Panc1 (cell line): ENCODE results near the gene TMEM208. TPM values are rescaled to one million over a fixed set of nuclear protein-coding genes. Genes with fewer than 3 reads are reported as not detected.

Source experiments
- ATAC-seq: fragments of 200-7000 bp; cut with Tn5 transposase; 2 replicates; pipeline ENCODE4 v1.9.1; 2020; ENCODE audit warnings: mild to moderate bottlenecking, moderate library complexity
- BruUV-seq: library from RNA; stranded (reverse); fragments of 400-500 nt; replicated peaks from 2 replicates; lab custom pipeline; 2021; lab: Mats Ljungman, UMichigan
- CTCF ChIA-PET: fragments of 300-600 bp; sonication (Branson Sonifier 250); formaldehyde crosslinking; loops from one replicate; lab custom pipeline; 2022; ENCODE audit warnings: antibody characterized with exemption; lab: Charles Lee
- POLR2A ChIA-PET: fragments of 300-600 bp; sonication (Branson Sonifier 250); formaldehyde crosslinking; loops from one replicate; lab custom pipeline; 2022; ENCODE audit warnings: antibody characterized with exemption; lab: Charles Lee
- DNase-seq: peaks from one replicate; pipeline ENCODE4 v3.0.0-alpha.2; 2010; ENCODE audit warnings: low read depth, low spot score
- H3K27ac ChIP-seq: 2 replicates; pipeline ENCODE4 v1.5.1; 2011; ENCODE audit warnings: mild to moderate bottlenecking, low read length, inconsistent platforms
- H3K27me3 ChIP-seq: fragments of 200-500 bp; sonication (Bioruptor generic); 2 replicates; pipeline ENCODE4 v1.6.0; 2014; ENCODE audit warnings: low read length, inconsistent platforms; ENCODE audit not compliant: control insufficient read depth, insufficient read depth
- H3K36me3 ChIP-seq: fragments of 200-500 bp; sonication (Bioruptor generic); 2 replicates; pipeline ENCODE4 v1.5.1; 2014; ENCODE audit warnings: inconsistent platforms, mild to moderate bottlenecking, low read length, moderate library complexity; ENCODE audit not compliant: control insufficient read depth, insufficient read depth
- H3K4me1 ChIP-seq: 2 replicates; pipeline ENCODE4 v1.5.1; 2011; ENCODE audit warnings: inconsistent platforms, mild to moderate bottlenecking, low read length, moderate library complexity; ENCODE audit not compliant: control insufficient read depth, insufficient read depth
- H3K4me3 ChIP-seq, 2 experiments: 2 replicates each; pipeline ENCODE4 v1.5.1; 2011 to 2012; ENCODE audit warnings: low read depth in 2 of 2, low read length in 2 of 2, mild to moderate bottlenecking in 2 of 2, inconsistent platforms in 1 of 2, moderate library complexity in 1 of 2
- H3K9me3 ChIP-seq: fragments of 200-500 bp; sonication (Bioruptor generic); 2 replicates; pipeline ENCODE4 v1.5.1; 2014; ENCODE audit warnings: low read depth, mild to moderate bottlenecking, inconsistent platforms, low read length, moderate library complexity; ENCODE audit not compliant: control insufficient read depth, insufficient read depth
- POLR2AphosphoS5 ChIP-seq: IDR thresholded peaks from 2 replicates; pipeline ENCODE4 v1.6.1; 2012; ENCODE audit warnings: mild to moderate bottlenecking, low read depth, low read length, moderate library complexity
- SIN3A ChIP-seq: IDR thresholded peaks from 2 replicates; pipeline ENCODE4 v1.6.1; 2012; ENCODE audit warnings: low read depth, mild to moderate bottlenecking, low read length, moderate library complexity, borderline replicate concordance; ENCODE audit not compliant: insufficient read depth
- TCF7L2 ChIP-seq: IDR thresholded peaks from 2 replicates; pipeline ENCODE4 v1.6.1; 2011; ENCODE audit warnings: mild to moderate bottlenecking, low read depth, low read length, inconsistent platforms
- in situ Hi-C: cut with HindIII; loops from 2 replicates; pipeline ENCODE4 v1.10.0; 2016; ENCODE audit warnings: low sequenced_read_pairs, low pct_unique_long_range_greater_than_20kb
- intact Hi-C: fragments of 100-400 bp; cut with micrococcal nuclease; formaldehyde crosslinking; loops from one replicate; pipeline ENCODE4 v1.10.0; 2022; ENCODE audit not compliant: unreplicated experiment
- total RNA-seq: library from RNA; stranded (reverse); gene quantifications from one replicate; pipeline ENCODE4 v1.2.1, GENCODE V29; 2021; ENCODE audit not compliant: unreplicated experiment
- TF ChIP-seq, protein P1 (sequence below), 2 experiments: IDR thresholded peaks; 2 replicates each; pipeline ENCODE4 v1.6.1; 2011 to 2012; ENCODE audit warnings: low read depth in 2 of 2, control low read depth in 1 of 2, low read length in 1 of 2, mild to moderate bottlenecking in 1 of 2, moderate library complexity in 1 of 2; ENCODE audit not compliant: insufficient read depth in 1 of 2
- TF ChIP-seq, protein P2 (sequence below): fragments of 450-650 bp; IDR thresholded peaks from 2 replicates; pipeline ENCODE4 v1.5.1; 2017; ENCODE audit warnings: mild to moderate bottlenecking

TMEM208 gene
- total RNA-seq, 1 experiment from 2014 or later, result 25.6 TPM

DNA sequence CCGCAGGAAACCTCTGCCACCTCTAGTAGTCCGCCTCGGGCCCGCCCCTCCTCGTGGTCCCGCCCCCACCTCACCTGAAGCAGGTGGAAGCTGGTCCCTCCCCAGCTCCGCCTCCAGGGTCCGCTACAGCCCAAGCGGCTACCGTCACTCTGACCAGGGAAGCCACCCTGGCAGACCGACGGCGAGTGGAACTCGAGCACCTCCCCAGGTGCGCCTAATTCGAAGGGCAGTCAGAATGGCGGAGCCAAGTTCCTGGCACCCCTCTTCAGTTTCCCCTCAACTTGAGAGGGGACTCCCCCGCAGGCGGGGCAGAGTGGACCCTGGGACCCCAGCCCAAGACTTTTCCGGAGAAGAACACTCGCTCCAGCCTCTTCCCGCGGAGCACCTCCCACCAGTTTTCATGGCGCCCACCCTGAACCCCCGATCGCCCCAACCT is 19.8 kb downstream of the TMEM208 start:
- in situ Hi-C loops (no loop called here), intact Hi-C loops (no loop called here)
- ATAC-seq (peak; percentile 21), DNase-seq (no peak)
- TF ChIP-seq, protein P1, sequence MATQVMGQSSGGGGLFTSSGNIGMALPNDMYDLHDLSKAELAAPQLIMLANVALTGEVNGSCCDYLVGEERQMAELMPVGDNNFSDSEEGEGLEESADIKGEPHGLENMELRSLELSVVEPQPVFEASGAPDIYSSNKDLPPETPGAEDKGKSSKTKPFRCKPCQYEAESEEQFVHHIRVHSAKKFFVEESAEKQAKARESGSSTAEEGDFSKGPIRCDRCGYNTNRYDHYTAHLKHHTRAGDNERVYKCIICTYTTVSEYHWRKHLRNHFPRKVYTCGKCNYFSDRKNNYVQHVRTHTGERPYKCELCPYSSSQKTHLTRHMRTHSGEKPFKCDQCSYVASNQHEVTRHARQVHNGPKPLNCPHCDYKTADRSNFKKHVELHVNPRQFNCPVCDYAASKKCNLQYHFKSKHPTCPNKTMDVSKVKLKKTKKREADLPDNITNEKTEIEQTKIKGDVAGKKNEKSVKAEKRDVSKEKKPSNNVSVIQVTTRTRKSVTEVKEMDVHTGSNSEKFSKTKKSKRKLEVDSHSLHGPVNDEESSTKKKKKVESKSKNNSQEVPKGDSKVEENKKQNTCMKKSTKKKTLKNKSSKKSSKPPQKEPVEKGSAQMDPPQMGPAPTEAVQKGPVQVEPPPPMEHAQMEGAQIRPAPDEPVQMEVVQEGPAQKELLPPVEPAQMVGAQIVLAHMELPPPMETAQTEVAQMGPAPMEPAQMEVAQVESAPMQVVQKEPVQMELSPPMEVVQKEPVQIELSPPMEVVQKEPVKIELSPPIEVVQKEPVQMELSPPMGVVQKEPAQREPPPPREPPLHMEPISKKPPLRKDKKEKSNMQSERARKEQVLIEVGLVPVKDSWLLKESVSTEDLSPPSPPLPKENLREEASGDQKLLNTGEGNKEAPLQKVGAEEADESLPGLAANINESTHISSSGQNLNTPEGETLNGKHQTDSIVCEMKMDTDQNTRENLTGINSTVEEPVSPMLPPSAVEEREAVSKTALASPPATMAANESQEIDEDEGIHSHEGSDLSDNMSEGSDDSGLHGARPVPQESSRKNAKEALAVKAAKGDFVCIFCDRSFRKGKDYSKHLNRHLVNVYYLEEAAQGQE (IDR thresholded peaks at IDR 0.05; ENCODE audit: insufficient read depth in 1 of 2, low read depth in 2 of 2, low read length in 1 of 2), result no peak
- H3K9me3 ChIP-seq, result no peaks in the 10 kb centered on the region
- H3K36me3 ChIP-seq, result no peaks in the 10 kb centered on the region; the same call in 1 of the 2 replicates
- no peaks in the 10 kb centered on the region for H3K27me3 ChIP-seq
- CTCF ChIA-PET, result no interaction called here
- no peak overlapping the region for H3K27ac ChIP-seq
- peaks cover 7% of the 10 kb centered on the region for H3K4me1 ChIP-seq
- BruUV-seq, result no TSS peak
- H3K4me3 ChIP-seq, result peak overlapping the region; percentile 64 to 73
- POLR2A ChIA-PET, result interaction anchor here (0.6 kb wide), 1 partner anchor 81 kb away, joined by 4 read pairs; no protein-coding TSS in a partner anchor

DNA sequence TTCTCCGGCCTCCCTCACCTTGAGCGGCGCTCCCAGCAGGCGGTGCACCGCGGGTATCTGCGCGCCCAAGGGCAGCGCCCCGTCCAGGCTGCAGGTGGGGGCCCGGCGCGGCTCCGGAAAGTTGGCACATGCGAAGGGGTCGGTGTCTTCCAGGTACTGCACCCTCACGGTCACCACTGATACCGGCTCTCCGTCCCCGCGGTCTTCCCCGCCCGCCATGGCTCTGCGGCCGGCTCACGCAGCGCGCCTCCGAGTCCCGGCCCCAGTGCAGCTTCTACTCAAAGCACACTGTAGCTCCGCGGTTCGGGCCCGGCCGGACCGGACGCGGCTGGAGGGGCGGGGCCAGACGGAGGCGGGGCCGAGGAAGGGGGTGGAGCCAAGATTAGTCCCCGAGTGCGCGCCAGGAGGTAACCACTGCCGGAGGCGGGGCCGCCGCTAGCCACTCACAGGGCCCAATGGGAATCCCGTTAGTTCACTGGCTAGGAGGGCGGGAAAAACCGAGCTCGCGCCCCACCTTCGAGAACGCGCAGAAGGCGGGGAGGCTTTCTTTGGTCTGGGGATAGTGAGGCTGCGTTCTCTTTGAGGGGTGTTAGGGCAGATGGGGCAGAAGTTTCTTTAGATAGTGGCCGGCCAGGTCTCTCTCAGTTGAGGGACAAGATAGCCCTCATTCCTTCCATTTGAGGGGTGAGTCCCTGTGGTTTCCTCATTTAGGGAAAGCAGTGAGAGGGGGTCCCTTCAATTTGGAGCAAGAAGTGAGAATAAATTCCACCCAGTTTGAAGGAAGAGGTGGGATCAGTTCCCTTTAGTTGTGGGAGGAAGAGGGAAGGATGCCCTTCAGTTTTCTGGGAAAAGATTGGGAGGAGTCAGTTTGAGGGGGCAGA is 20.5 kb downstream of the TMEM208 start, which contains the start of gene FHOD1:
FHOD1 (minus strand) TSS at position 290 of the 881 bp plus-strand sequence; CDS start at position 219, 71 bp downstream.
- CTCF ChIA-PET, result interaction anchor here (0.6 kb wide), 1 partner anchor 66 kb away, joined by 6 read pairs; no protein-coding TSS in a partner anchor

More for the DNA sequence above, 20.5 kb downstream of the TMEM208 start, which contains the start of gene FHOD1:
- H3K9me3 ChIP-seq, result no peaks in the 10 kb centered on the region
- POLR2A ChIA-PET, result interaction anchor here (0.6 kb wide), 2 partner anchors 82 to 303 kb away, joined by 4 to 7 read pairs; no protein-coding TSS in a partner anchor
- H3K36me3 ChIP-seq, result no peaks in the 10 kb centered on the region; the same call in 1 of the 2 replicates
- H3K27me3 ChIP-seq, result no peaks in the 10 kb centered on the region
- H3K4me3 ChIP-seq, result peak within 1 kb of the TSS; percentile 64 to 73
- ATAC-seq, result peak; percentile 86
- H3K4me1 ChIP-seq, result peaks cover 7% of the 10 kb centered on the region
- H3K27ac ChIP-seq, result no peak within 1 kb of the TSS
- TF ChIP-seq, protein P1 (IDR thresholded peaks at IDR 0.05; ENCODE audit: insufficient read depth in 1 of 2, low read depth in 2 of 2, low read length in 1 of 2), result no peak
- no peak for TF ChIP-seq SIN3A
- TF ChIP-seq TCF7L2, result no peak
- TF ChIP-seq, protein P2, sequence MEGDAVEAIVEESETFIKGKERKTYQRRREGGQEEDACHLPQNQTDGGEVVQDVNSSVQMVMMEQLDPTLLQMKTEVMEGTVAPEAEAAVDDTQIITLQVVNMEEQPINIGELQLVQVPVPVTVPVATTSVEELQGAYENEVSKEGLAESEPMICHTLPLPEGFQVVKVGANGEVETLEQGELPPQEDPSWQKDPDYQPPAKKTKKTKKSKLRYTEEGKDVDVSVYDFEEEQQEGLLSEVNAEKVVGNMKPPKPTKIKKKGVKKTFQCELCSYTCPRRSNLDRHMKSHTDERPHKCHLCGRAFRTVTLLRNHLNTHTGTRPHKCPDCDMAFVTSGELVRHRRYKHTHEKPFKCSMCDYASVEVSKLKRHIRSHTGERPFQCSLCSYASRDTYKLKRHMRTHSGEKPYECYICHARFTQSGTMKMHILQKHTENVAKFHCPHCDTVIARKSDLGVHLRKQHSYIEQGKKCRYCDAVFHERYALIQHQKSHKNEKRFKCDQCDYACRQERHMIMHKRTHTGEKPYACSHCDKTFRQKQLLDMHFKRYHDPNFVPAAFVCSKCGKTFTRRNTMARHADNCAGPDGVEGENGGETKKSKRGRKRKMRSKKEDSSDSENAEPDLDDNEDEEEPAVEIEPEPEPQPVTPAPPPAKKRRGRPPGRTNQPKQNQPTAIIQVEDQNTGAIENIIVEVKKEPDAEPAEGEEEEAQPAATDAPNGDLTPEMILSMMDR, result no peak
- TF ChIP-seq POLR2AphosphoS5, result no peak
- no peak for DNase-seq
- in situ Hi-C loops (no loop called here), intact Hi-C loops (no loop called here)
- BruUV-seq, result no TSS peak
